HG03060 (cell line): ENCODE measurements around the gene IP6K3.

Experiments
- ATAC-seq: cut with Tn5 transposase; IDR thresholded peaks from one replicate; pipeline ENCODE4 v1.9.1; 2021; ENCODE audit warnings: low read depth, moderate number of reproducible peaks; ENCODE audit not compliant: unreplicated experiment

Gene IP6K3

DNA sequence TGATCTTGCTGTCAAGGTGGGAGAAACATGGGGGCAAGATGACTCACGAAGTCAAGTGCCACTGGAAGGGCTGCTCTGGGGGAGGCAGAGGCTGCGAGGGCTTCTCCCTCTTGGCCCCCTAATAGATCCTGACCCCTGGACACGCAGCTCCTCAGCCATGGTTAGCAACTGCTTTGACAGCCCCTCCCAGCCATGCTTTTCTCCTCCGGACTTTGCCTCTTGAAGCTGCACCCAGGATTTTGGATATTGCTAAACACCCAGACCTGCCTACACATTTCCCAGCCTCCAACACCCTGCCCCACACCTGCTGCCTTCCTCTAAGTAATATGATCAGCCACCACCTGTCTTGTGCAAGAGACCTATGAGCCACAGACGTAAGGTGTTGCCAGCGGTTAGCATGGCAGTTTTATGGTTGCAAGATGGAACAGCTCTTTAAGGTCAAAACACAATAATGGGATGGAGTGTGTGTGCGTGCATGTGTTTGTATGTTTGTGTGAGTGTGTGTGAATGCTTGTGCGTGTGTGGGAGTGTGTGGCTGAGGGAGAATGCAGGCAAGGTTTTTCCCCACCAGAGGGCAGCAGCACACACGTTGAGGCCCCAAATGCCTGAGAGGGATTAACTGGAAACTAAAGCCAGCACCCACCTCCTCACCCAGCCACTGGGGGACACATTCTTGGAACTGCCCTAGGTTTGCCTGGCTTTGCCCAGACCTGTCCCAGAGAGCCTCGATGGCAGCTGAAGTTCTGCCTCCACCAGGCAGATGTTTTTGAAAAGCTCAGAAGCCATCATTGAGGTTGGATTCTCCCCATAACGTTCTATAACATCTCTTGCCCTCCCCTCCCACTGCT lies 2.5 kb downstream of the IP6K3 start:
- ATAC-seq = no peak

DNA sequence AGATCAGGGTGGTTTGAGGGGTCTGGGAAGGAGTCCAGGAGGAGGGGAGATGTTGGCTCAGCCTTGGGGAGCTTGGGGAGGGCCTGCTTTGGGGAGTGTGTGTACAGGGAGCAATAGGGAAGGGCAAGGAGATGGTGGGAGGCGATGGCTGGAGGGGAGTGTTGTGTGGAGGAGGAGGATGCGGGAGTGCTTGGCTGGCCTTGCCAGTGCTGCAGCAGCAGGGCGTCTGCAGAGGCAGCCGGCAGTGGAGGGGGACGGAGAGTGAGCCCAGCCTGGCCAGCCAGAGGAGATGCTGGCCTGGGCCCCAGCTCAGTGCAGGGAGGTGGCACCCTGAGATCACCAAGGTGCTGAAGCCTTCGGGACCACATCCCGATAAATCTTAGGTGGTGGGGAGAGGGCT lies 3.9 kb downstream of the IP6K3 start:
- ATAC-seq = no peak

DNA sequence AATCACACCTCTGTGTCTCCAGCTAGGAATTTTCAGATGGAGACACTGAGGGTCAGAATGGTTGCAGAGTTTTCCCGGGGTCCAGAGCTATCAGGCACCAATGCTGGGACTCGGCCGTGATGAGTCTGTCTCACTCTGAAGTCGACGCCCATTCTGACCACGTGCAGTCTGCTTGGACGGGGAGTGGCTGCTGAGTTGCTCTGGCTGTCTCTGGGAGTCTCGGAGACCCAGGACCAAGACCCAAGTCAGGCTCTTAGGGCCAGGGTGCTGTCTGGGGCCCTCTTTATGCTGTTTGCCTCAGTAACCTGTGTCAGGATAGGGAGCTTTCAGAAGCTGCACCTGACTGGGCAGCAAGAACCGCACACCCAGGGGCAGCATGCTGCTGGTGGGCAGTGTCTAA lies 4.6 kb downstream of the IP6K3 start:
- ATAC-seq = no peak

DNA sequence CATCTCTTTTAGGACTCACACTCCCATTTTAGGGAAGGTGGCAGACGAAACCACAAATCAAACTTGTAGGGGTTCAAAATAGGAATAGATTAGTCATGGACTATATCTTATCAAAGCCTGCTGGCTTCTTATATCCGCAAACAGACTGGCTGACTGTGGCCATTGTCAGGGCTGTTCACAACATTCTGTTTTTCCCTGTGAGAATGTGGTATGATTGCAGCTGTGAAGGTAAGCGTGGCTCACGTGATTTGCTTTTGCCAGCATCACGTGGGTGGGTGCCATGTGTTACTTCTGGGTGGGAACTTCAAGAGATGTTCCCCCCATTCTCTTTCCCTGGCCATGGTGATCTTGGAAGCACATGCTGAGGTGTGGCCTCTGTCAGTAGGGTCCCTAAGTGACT lies 5.9 kb downstream of the IP6K3 start:
- no peak for ATAC-seq

DNA sequence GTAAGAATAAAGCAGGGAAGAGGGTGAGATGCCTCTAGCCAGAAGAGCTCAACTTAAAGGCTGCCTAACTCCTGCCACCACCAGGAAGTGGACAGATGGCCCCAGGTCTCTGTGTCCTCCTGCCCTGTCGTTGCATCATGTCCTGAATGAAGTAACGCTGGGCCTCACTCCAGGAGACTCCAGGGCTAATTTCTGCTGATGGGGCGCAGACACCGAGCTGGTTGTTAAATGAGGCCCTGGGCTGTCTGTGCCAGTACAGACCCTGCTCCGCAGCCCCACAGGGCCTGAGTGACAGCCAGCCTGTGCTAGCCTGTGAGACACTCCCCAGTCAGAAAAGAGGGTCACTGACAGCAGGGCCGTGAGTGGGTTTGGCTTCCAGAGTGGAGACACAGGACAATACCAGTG lies 6.5 kb downstream of the IP6K3 start:
- no peak for ATAC-seq

DNA sequence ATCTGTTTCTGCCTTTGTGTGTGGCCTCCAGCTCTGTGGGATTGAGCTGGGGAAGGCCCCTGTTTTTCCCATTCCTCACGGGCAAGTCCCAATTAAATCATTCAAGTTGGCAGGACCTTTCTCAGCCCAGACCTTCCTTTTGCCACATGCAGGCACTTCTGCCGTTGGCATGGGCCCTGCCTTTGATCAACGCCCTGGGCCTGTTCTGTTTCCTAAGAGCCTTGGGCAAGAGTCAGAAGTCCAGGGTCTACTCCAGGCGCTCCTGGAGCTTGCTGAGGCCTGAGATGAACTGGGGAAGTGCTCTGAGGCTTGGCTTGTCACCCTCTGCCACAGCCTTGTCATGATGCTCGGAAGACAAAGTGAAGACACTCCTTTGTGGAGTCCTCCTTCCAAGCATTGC lies 7.1 kb downstream of the IP6K3 start:
- no peak for ATAC-seq

DNA sequence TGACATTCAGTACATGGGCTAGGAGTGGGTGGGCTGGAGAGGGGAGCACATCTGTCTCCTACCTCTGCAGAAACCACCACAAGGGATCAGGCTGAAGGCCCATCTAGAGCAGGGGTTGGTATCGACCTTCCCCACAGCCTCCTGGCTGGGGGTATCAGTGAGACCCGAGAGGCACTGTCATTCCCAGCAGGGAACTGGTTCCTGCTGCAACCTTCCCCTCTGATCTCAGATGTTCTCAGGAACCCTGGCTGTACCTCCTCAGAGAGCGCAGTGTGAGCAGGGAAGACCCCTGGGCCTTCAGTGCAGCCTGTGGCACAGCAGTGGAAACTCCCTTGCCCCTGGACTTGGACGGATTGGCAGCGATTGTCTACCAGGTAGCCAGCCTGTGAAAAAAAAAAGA lies 7.8 kb downstream of the IP6K3 start:
- no peak for ATAC-seq

DNA sequence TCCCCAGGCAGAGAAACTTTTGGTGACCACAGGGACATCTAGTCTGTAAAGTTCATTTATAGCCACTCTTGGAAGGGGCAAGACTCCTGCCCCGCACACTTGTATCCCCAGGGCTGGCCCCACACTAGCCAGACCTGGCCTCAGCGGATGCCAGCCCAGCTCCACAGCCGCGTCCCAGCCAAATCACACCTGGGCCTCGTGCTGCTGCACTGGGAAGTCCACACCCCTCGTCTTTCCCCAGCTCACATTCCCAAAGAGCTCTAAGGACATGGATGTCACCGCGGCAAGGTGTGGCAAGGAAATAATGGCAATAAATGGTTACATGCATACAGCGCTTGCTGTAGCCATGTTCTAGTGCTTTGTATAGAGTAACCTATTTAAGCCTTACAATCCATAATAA lies 8.6 kb downstream of the IP6K3 start:
- no peak for ATAC-seq

DNA sequence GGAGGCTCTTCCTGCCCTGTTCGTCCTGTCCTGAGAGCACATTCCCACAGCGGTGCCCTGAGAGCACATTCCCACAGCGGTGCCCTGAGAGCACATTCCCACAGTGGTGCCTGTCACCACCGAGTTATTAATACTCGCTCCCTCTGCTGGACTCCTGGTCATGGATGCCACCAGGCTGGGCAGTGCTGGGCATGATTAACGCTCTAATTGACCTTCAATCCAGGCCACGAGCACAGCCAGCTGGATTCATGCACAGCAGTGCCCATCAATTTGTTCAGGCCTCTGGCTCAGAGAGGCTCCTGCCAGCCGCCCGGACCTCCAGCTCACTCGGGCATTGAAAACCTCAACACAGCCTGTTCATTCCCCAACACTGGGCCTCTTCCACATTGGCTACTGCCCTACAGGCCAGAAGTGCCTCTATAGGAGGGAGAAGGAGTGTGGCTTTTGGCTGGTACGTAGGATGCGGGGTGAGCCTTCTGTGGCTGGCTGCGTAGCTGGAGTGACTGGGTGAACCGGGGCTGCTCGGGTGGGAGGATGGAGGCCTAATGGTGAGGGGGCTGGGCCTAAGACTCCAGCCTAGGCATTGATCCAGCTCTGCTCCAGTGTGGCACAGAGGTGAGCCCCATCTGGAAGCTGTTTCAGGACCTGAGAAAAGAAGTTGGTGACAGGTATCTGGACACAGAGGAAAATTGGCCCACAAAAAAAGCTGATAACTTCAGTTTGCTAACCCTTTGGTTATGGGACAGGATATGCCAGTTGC lies 9.3 kb downstream of the IP6K3 start:
- ATAC-seq = no peak

DNA sequence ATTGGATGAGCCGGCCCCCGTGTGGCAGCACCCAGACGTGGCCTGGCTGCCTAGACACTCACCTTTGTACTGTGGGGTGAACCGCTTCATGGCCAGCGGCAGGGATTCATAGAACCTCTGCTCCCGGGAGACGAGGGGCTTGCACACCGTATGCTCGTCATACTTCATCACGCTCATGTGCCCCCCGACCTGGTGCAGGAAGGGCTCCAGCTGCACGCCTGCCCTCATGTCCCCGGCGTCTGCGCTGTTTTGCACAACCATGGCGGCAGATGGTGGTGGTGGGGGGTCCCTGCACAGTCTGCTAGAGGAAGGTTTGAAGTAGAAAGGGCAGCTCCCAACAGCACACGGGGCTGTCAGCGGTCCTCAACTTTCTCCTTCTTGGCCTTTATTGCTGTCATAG lies 11.5 kb downstream of the IP6K3 start:
- no peak for ATAC-seq

DNA sequence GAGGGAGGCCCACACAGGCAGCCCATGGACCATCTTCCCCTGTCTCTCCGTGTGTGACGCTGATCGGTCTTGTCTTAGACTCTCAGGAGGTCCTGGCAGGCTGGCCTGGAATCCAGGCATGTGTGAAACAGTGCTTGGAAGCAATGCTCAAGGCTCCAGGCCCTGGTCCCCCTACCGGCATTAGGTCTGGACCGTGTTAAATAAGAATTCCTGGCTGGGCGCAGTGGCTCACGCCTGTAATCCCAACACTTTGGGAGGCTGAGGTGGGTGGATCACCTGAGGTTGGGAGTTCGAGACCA lies 13.0 kb downstream of the IP6K3 start:
- ATAC-seq = no peak

DNA sequence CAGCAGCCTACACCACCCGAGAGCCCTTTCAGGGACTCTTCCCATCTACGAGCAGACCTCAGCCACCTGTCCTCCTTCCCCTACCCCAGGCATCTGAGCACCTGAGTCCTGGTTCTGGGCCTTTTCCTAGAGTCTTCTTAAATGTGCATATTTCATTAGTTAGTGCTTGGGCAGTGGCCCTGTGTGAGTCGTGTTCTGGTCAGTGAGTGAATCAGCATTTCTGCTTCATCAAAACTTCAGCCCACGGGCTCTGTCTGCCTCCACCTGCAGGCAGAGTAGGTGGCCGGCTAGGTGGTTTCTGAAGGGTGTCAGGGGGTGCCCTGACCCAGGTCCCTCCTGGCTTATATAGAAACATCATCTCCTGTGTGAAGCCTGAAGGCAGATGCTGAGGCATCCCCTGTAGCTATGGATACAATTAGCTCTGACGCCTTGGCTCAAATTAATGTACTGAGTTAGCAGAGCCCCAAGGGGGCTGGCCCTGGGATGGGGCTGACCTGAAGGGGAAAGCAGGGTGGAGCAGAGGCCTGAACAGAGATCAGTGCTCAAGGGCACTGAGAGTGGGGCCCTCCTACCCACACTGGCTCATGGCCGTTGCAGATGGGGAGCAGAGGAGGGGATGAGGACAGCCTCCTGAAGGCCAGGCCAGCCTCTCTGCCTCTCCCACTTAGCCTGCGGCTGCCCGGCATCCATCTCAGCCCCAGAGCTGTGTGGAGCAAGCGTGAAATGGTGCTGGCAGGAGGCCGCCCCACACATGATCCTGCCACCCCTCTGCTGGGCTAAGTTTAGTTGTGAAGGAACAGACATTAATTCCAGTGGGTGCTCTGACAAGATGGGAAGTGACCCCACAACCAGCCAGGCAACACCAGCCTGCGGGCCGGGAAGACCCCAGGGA lies 13.6 kb downstream of the IP6K3 start:
- ATAC-seq = no peak

DNA sequence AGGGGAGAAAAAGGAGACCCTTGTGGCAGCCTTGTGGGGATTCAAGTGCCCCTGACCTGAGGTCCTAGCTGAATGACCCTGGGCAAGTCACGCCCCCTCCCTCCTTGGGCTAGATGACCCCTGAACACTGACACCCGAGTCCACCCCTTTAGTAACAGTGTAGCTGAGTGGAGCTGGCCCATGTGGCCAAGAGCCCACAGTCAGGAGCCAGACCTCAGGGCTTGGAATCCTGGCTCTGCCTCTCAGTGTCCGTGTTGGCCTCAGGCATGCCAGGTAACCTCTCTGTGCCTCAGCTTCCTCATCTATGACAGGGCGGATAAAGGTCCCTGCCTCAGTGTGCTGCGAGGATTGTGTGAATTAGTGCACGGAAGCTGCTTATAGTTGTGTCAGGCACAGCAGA lies 14.3 kb downstream of the IP6K3 start:
- no peak for ATAC-seq

DNA sequence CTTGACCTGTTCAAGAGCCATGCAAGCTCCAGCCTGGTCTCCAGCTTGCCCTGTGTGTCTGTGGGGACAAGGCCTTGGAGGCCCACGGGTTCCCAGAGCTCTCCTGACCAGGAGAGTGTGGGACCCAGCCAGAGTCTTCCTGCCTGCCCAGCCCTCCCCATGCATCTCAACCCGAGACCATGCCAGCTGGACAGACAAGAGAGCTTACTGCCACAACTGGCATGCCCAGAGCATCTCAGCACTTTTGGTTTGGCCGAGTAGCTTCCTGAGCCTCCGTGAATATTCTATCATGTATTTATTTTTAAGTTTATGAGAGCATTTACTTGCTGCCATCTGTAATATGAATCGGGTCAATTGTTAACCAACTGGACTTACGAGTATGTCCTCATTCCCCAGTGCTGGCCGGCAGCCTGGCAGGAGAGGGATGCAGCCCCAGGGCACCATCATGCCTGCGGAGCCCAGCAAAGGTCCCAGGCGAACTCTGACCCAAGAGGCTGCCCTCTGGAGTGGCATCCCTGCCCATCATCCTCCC lies 14.9 kb downstream of the IP6K3 start:
- ATAC-seq = no peak

DNA sequence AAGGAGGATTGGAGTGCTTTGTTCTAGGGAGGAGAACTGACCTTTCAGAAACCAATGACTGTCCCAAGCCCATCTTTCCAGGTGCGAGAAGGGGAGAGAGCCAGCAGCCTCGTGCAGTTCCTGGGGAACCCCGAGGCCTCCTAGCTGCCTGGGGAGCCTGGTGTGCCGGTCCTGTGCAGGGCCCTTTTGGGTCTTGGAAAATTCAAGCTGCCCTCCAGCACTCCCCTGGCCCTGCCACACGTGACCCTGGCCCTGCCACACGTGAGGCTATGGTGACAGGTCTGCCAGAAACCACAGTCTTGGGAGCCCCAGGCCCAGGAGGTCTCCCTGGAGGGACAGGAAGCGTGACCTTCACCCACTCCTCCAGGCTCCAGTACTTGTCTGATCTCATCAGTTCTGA lies 15.7 kb downstream of the IP6K3 start:
- ATAC-seq = no peak

DNA sequence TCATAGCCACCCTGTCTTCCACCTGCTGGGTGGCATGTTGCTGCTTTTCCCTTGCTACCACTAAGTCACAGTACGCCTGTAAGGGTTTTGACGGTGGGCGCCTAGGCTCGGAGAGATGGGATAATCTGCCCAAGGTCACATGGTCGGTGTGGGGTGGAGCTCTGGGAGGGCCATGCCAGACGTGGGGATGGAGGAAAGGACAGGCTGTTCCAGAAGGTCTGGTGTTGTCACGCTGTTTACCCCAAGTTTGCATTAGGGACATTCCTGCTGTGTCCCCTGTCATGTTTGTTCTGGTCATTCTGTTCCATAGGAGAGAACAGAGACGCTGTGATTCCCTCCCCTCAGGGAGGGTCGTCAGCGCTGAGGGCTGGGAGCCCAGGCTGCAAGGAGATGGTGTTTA lies 16.1 kb downstream of the IP6K3 start:
- no peak for ATAC-seq

DNA sequence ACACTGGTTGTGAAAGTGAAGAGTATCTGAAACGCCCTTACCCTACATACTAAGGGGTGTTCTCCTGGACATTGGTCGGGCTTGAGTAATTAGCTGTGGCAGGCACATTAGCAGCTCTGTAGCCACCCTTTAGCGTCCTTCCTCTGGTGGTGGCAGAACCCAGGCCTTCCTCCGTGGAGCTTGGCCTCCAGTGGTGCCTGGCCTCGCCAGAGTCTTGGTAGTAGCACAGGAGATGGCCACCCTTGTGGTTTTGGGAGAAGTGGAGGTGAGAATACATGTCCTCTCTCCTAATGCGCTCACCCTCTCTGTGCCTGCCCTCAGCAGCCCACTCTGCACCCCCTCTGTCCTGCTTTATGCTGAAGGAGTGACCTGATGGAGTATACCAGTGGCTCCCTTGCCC lies 17.6 kb downstream of the IP6K3 start:
- ATAC-seq = no peak

DNA sequence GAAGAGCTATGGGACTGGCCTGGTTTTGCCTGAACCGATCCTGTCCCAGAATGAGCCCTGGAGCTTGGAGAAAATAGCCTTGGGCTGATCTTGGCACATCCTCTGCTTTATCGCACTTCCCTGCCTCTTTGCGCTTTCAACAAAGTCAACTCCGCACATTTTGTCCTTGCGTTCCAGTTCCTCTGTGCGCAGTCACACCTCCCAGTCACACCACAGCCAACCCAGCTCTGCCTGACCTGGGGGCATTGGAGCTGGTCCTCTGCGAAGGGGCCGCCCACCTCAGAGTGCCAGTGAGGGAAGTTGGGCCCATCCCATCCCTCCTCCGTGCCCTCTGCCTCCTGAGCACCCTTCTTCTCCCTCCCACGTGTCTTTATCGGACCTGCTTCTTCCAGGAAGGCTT lies 18.3 kb downstream of the IP6K3 start:
- ATAC-seq = no peak

DNA sequence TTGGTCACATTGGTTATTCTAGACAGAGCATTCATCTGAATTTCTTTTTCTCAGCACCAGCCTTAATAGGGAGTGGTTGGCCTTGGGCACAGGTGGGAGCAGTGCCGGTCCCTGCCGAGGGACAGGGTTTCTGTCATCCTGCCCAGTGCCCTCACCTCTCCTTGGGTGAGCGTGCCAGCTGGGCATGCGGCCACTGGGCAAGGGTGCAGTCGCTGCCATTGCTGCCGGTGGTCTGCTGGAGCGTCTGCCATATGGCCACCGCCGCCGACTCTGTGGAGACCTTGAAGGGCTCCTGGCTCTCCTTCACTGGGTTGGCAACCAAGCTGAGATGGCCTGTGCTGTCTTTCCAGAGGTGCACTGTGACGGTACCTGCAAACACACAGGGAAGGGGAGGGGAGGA lies 18.8 kb downstream of the IP6K3 start:
- ATAC-seq = no peak

DNA sequence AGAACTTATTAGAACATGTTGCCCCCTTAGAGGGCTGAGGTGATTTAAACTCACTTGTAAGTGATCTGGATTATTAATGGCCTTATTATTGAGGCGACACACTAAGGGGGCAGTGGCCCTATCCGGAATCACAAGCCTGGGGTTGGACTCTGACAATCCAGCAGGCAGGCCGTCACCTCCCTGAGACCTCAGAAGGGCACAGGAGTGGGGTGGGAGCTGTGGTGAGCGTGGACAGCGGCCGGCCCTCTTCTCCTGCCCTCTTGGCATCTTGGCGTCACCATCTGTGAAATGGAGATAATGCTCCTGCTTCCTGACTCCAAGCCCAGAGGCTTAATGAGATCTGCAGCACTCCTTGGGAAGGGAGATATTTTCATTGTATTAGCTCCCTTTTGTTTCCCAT lies 19.6 kb downstream of the IP6K3 start:
- no peak for ATAC-seq

DNA sequence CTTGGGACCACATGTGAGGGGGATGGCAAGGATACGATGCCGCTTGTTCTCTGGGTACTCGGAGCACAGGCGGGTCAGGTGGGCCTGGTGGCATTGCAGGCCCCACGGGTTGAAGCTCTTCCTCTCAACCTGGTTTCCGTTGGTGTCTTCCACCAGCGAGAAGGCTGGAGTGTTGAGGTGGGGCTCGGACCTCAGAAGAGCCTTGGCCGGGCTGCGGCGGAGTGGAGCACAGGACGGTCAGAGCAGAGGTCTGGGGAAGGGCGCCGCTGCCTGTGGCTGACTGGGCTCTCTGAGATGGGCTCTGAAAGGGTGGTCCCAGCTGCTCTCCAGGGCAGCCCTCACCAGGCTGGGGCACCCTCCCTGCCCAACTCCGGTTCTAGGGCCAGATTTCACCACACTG lies 20.0 kb downstream of the IP6K3 start:
- no peak for ATAC-seq
